Smooth muscle cell (in vitro differentiated cells): Measurements from ENCODE around the gene CCDC18. TPM values are rescaled to one million over a fixed set of nuclear protein-coding genes. Genes with fewer than 3 reads are reported as not detected.

Experiments
- DNase-seq: peaks from one replicate; lab custom pipeline; 2025; ENCODE audit not compliant: unreplicated experiment; lab: John Stamatoyannopoulos, UW
- H2AFZ ChIP-seq: fragments of 200-600 bp; sonication (generic); 2 replicates; pipeline ENCODE4 v1.6.0; 2016; ENCODE audit warnings: antibody characterized with exemption, low read depth, mild to moderate bottlenecking
- H3F3A ChIP-seq: fragments of 200-600 bp; sonication (generic); 2 replicates; pipeline ENCODE4 v1.6.0; 2017; ENCODE audit warnings: antibody characterized with exemption, low read depth
- H3K27ac ChIP-seq: fragments of 200-600 bp; sonication (generic); 2 replicates; pipeline ENCODE4 v1.5.1; 2016; ENCODE audit warnings: low read depth, mild to moderate bottlenecking
- H3K27me3 ChIP-seq: fragments of 200-600 bp; sonication (generic); 2 replicates; pipeline ENCODE4 v1.6.1; 2016; ENCODE audit warnings: low read depth, mild to moderate bottlenecking
- H3K36me3 ChIP-seq: fragments of 200-600 bp; sonication (generic); 2 replicates; pipeline ENCODE4 v1.5.1; 2016; ENCODE audit warnings: low read depth
- H3K4me1 ChIP-seq: fragments of 200-600 bp; sonication (generic); 2 replicates; pipeline ENCODE4 v1.5.1; 2016; ENCODE audit warnings: low read depth
- H3K4me2 ChIP-seq: fragments of 200-600 bp; sonication (generic); 2 replicates; pipeline ENCODE4 v1.6.0; 2016; ENCODE audit warnings: mild to moderate bottlenecking
- H3K4me3 ChIP-seq: fragments of 200-600 bp; sonication (generic); 2 replicates; pipeline ENCODE4 v1.5.1; 2016; ENCODE audit warnings: mild to moderate bottlenecking
- H3K79me2 ChIP-seq: fragments of 200-600 bp; sonication (generic); 2 replicates; pipeline ENCODE4 v1.6.0; 2016; ENCODE audit warnings: low read depth, mild to moderate bottlenecking
- H3K9ac ChIP-seq: fragments of 200-600 bp; sonication (generic); 2 replicates; pipeline ENCODE4 v1.6.0; 2016; ENCODE audit warnings: low read depth
- H3K9me3 ChIP-seq: fragments of 200-600 bp; sonication (generic); replicated peaks from 2 replicates; pipeline ENCODE4 v1.5.1; 2016; ENCODE audit warnings: low read depth
- H4K20me1 ChIP-seq: fragments of 200-600 bp; sonication (generic); 2 replicates; pipeline ENCODE4 v1.6.0; 2016; ENCODE audit warnings: low read depth
- CTCF ChIP-seq: fragments of 200-600 bp; sonication (generic); IDR thresholded peaks from 2 replicates; pipeline ENCODE4 v1.5.1; 2017; ENCODE audit warnings: borderline replicate concordance, mild to moderate bottlenecking, antibody characterized with exemption; ENCODE audit not compliant: insufficient read depth, poor library complexity, severe bottlenecking
- WGBS: methylation state at CpG from one replicate; pipeline ENCODE4 v1.1.7; 2016; ENCODE audit warnings: low lambda C conversion rate; 5-methylcytosine and 5-hydroxymethylcytosine counted together
- polyA plus RNA-seq: library from polyadenylated mRNA; unstranded; fragments of >200 nt; fragmentation: Nextera tagmentation; extraction: Ambion mirVana; gene quantifications from 2 replicates; pipeline ENCODE4 v1.2.1, GENCODE V29; 2016
- total RNA-seq: library from RNA; depleted of rRNA; stranded (reverse); fragments of >200 nt; gene quantifications from 2 replicates; pipeline ENCODE4 v1.2.3, GENCODE V29; 2014

Gene CCDC18
- total and polyA plus RNA-seq, 2 experiments from 2014 or later: 2.0 to 2.8 TPM

GRCh38 chr1:93200086-93200620, 19.6 kb downstream of the CCDC18 start:
- Histone ChIP-seq H4K20me1 (no peaks in the 10 kb centered on the region), H3K9me3 (no peaks in the 10 kb centered on the region), H3K4me3 (no peak overlapping the region), H3K36me3 (peaks cover 4% of the 10 kb centered on the region), H3K4me1 (no peaks in the 10 kb centered on the region), H3F3A (no peaks in the 10 kb centered on the region), H3K9ac (no peak overlapping the region), H2AFZ (no peak overlapping the region), H3K79me2 (no peaks in the 10 kb centered on the region), H3K4me2 (no peak overlapping the region), H3K27me3 (no peaks in the 10 kb centered on the region), H3K27ac (no peak overlapping the region)
- TF ChIP-seq CTCF: no peak
- WGBS: 91% methylated on average over 6 of the region's 6 CpGs
- no peak for DNase-seq

- 94% methylated on average over 4 of the region's 4 CpGs for WGBS
- Histone ChIP-seq H3K9me3 (no peaks in the 10 kb centered on the region), H3F3A (no peaks in the 10 kb centered on the region), H3K4me1 (no peaks in the 10 kb centered on the region), H3K27ac (no peak overlapping the region), H3K4me3 (no peak overlapping the region), H3K36me3 (peaks cover 4% of the 10 kb centered on the region), H3K79me2 (no peaks in the 10 kb centered on the region), H3K27me3 (no peaks in the 10 kb centered on the region), H4K20me1 (no peaks in the 10 kb centered on the region), H3K4me2 (no peak overlapping the region), H2AFZ (no peak overlapping the region), H3K9ac (no peak overlapping the region)
- no peak for DNase-seq
- TF ChIP-seq CTCF: no peak
These were observed 20.2 kb downstream of the CCDC18 start for GRCh38 chr1:93200714-93201113.

GRCh38 chr1:93205892-93206566, 25.5 kb downstream of the CCDC18 start:
- WGBS: 98% methylated on average over 6 of the region's 6 CpGs
- Histone ChIP-seq H3K4me2 (no peak overlapping the region), H3K27me3 (no peaks in the 10 kb centered on the region), H3K9me3 (no peaks in the 10 kb centered on the region), H3K27ac (no peak overlapping the region), H3K9ac (no peak overlapping the region), H3F3A (no peaks in the 10 kb centered on the region), H3K79me2 (no peaks in the 10 kb centered on the region), H3K36me3 (peaks cover 4% of the 10 kb centered on the region), H3K4me3 (no peak overlapping the region), H3K4me1 (no peaks in the 10 kb centered on the region), H4K20me1 (no peaks in the 10 kb centered on the region), H2AFZ (no peak overlapping the region)
- DNase-seq: no peak
- TF ChIP-seq CTCF: no peak

- Histone ChIP-seq H3F3A (no peaks in the 10 kb centered on the region), H3K9ac (no peak overlapping the region), H3K4me2 (no peak overlapping the region), H3K4me1 (no peaks in the 10 kb centered on the region), H3K4me3 (no peak overlapping the region), H2AFZ (no peak overlapping the region), H3K27ac (no peak overlapping the region), H3K9me3 (no peaks in the 10 kb centered on the region), H3K36me3 (peaks cover 4% of the 10 kb centered on the region), H3K79me2 (no peaks in the 10 kb centered on the region), H3K27me3 (no peaks in the 10 kb centered on the region), H4K20me1 (no peaks in the 10 kb centered on the region)
- DNase-seq: no peak
- no peak for TF ChIP-seq CTCF
These were observed 26.0 kb downstream of the CCDC18 start for GRCh38 chr1:93206567-93206954.
